ENCODE results near the gene EXTL1.

- TF ChIP-seq, protein P1, sequence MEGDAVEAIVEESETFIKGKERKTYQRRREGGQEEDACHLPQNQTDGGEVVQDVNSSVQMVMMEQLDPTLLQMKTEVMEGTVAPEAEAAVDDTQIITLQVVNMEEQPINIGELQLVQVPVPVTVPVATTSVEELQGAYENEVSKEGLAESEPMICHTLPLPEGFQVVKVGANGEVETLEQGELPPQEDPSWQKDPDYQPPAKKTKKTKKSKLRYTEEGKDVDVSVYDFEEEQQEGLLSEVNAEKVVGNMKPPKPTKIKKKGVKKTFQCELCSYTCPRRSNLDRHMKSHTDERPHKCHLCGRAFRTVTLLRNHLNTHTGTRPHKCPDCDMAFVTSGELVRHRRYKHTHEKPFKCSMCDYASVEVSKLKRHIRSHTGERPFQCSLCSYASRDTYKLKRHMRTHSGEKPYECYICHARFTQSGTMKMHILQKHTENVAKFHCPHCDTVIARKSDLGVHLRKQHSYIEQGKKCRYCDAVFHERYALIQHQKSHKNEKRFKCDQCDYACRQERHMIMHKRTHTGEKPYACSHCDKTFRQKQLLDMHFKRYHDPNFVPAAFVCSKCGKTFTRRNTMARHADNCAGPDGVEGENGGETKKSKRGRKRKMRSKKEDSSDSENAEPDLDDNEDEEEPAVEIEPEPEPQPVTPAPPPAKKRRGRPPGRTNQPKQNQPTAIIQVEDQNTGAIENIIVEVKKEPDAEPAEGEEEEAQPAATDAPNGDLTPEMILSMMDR (IDR thresholded peaks at IDR 0.05): no peak
- no peak for TF ChIP-seq POLR2AphosphoS5 (IDR thresholded peaks at IDR 0.05)
- TF ChIP-seq POLR2A (IDR thresholded peaks at IDR 0.05; ENCODE audit: low read depth): no peak
- no peak for TF ChIP-seq EP300 (IDR thresholded peaks at IDR 0.05)
Measured at GRCh38 chr1:25973610-25974321, 47.8 kb upstream of the EXTL1 start.

Data from esophagus muscularis mucosa (tissue), 4 donors.